Lung (tissue), 12 donors: ENCODE measurements around the gene TSN. TPM values are rescaled to one million over a fixed set of nuclear protein-coding genes. Genes with fewer than 3 reads are reported as not detected.

Experiments
- ATAC-seq: fragments of 200-7000 bp; cut with Tn5 transposase; one replicate; pipeline ENCODE4 v1.9.1; 2020; ENCODE audit warnings: moderate number of reproducible peaks; ENCODE audit not compliant: insufficient read depth, low FRiP score
- DNase-seq, 3 donors: peaks; one replicate each; pipeline ENCODE4 v3.0.0-alpha.2; 2013 to 2017
- H3K27ac ChIP-seq, 2 donors: one replicate each; pipeline ENCODE4 v1.5.1; 2013; ENCODE audit warnings: mild to moderate bottlenecking in 2 of 2, moderate library complexity in 2 of 2, control low read depth in 1 of 2, inconsistent platforms in 1 of 2, low read depth in 1 of 2, low read length in 1 of 2
- H3K27me3 ChIP-seq, 3 donors: one replicate each; pipeline ENCODE4 v1.5.1; 2013; ENCODE audit warnings: low read length in 2 of 3; ENCODE audit not compliant: control insufficient read depth in 3 of 3, insufficient read depth in 3 of 3
- H3K36me3 ChIP-seq, 4 donors: one replicate each; pipeline ENCODE4 v1.5.1; 2013; ENCODE audit warnings: low read length in 4 of 4, mild to moderate bottlenecking in 1 of 4, moderate library complexity in 1 of 4; ENCODE audit not compliant: control insufficient read depth in 4 of 4, insufficient read depth in 4 of 4
- H3K4me1 ChIP-seq, 5 donors: one replicate each; pipeline ENCODE4 v1.5.1; 2013; ENCODE audit warnings: low read length in 5 of 5, mild to moderate bottlenecking in 2 of 5, moderate library complexity in 1 of 5; ENCODE audit not compliant: control insufficient read depth in 5 of 5, insufficient read depth in 5 of 5
- H3K4me3 ChIP-seq: one replicate; pipeline ENCODE4 v1.5.1; 2013; ENCODE audit warnings: mild to moderate bottlenecking, control low read depth, moderate library complexity
- H3K9ac ChIP-seq, 2 donors: one replicate each; pipeline ENCODE4 v1.5.1; 2013; ENCODE audit warnings: low read length in 2 of 2, control low read depth in 1 of 2; ENCODE audit not compliant: insufficient read depth in 1 of 2
- H3K9me3 ChIP-seq, 4 donors: one replicate each; pipeline ENCODE4 v1.5.1; 2013; ENCODE audit warnings: low read length in 3 of 4, mild to moderate bottlenecking in 1 of 4, moderate library complexity in 1 of 4; ENCODE audit not compliant: control insufficient read depth in 4 of 4, insufficient read depth in 3 of 4
- CTCF ChIP-seq: IDR thresholded peaks from 2 replicates; pipeline ENCODE4 v1.5.1; 2012; ENCODE audit warnings: mild to moderate bottlenecking; ENCODE audit errors: control extremely low read depth, extremely low read depth
- WGBS, 2 donors: extraction: QIAGEN DNeasy Blood & Tissue Kit; methylation state at CpG; one replicate each; pipeline ENCODE4 v1.1.7; 2013; 5-methylcytosine and 5-hydroxymethylcytosine counted together
- polyA plus RNA-seq, 2 donors: library from polyadenylated mRNA; stranded (reverse); fragments of 200-250 nt; gene quantifications; one replicate each; pipeline ENCODE4 v1.2.1, GENCODE V29; 2013
- total RNA-seq, 2 donors: library from RNA; depleted of rRNA in 1 of 2; stranded (reverse); fragments of >200 nt in 1 of 2; gene quantifications; one replicate each; pipeline ENCODE4 v1.2.1, GENCODE V29; 2014 to 2021
- donor health status: control.
- donor health status: control.
- donor health status: Bipolar disorder and iron deficiency.
- donor health status: healthy.
- donor health status: DM: yes; HTN: yes; CAD: no.

Gene TSN
- total and polyA plus RNA-seq, 4 donors: 20.5 to 53.8 (median 39.1) TPM

GRCh38 chr2:121796239-121796638 is 40.8 kb downstream of the TSN start:
- Histone ChIP-seq H3K4me1 (no peaks in the 10 kb centered on the region), H3K27ac (no peak overlapping the region), H3K9ac (no peak overlapping the region), H3K27me3 (no peaks in the 10 kb centered on the region), H3K36me3 (no peaks in the 10 kb centered on the region), H3K4me3 (no peak overlapping the region), H3K9me3 (no peaks in the 10 kb centered on the region)
- TF ChIP-seq CTCF: no peak
- 83 to 84% methylated on average over 4 of the region's 4 CpGs for WGBS, 2 donors
- ATAC-seq: no peak
- no peak for DNase-seq

- Histone ChIP-seq H3K27ac (no peak overlapping the region), H3K4me1 (no peaks in the 10 kb centered on the region), H3K4me3 (no peak overlapping the region), H3K9me3 (peaks cover 0 to 4% (median 1%) of the 10 kb centered on the region in 4 donors), H3K27me3 (no peaks in the 10 kb centered on the region), H3K36me3 (no peaks in the 10 kb centered on the region), H3K9ac (no peak overlapping the region)
- no peak for TF ChIP-seq CTCF
- DNase-seq: no peak
- no peak for ATAC-seq
- 95 to 97% methylated on average over 1 of the region's 1 CpG for whole genome bisulfite sequencing, 2 donors
Observed at GRCh38 chr2:121798617-121799016, 43.2 kb downstream of the TSN start.

GRCh38 chr2:121801916-121802315 is 46.5 kb downstream of the TSN start:
- Histone ChIP-seq H3K4me1 (no peaks in the 10 kb centered on the region), H3K4me3 (no peak overlapping the region), H3K27me3 (no peaks in the 10 kb centered on the region), H3K27ac (no peak overlapping the region), H3K36me3 (no peaks in the 10 kb centered on the region), H3K9me3 (peaks cover 0 to 4% (median 1%) of the 10 kb centered on the region in 4 donors), H3K9ac (no peak overlapping the region)
- DNase-seq: no peak
- ATAC-seq: no peak
- 84 to 89% methylated on average over 2 of the region's 2 CpGs for WGBS, 2 donors
- TF ChIP-seq CTCF: no peak

GRCh38 chr2:121803503-121803902 is 48.1 kb downstream of the TSN start:
- Histone ChIP-seq H3K36me3 (no peaks in the 10 kb centered on the region), H3K27ac (no peak overlapping the region), H3K4me1 (no peaks in the 10 kb centered on the region), H3K4me3 (no peak overlapping the region), H3K27me3 (no peaks in the 10 kb centered on the region), H3K9me3 (peaks cover 0 to 4% (median 1%) of the 10 kb centered on the region in 4 donors), H3K9ac (no peak overlapping the region)
- no peak for TF ChIP-seq CTCF
- DNase-seq (no peak), ATAC-seq (no peak)
- 67 to 70% methylated on average over 2 of the region's 2 CpGs for WGBS, 2 donors
